ENCODE data around the gene DIAPH2.
A peak's percentile ranks its signal among the peaks of the same experiment; 100 is the strongest.

DNA sequence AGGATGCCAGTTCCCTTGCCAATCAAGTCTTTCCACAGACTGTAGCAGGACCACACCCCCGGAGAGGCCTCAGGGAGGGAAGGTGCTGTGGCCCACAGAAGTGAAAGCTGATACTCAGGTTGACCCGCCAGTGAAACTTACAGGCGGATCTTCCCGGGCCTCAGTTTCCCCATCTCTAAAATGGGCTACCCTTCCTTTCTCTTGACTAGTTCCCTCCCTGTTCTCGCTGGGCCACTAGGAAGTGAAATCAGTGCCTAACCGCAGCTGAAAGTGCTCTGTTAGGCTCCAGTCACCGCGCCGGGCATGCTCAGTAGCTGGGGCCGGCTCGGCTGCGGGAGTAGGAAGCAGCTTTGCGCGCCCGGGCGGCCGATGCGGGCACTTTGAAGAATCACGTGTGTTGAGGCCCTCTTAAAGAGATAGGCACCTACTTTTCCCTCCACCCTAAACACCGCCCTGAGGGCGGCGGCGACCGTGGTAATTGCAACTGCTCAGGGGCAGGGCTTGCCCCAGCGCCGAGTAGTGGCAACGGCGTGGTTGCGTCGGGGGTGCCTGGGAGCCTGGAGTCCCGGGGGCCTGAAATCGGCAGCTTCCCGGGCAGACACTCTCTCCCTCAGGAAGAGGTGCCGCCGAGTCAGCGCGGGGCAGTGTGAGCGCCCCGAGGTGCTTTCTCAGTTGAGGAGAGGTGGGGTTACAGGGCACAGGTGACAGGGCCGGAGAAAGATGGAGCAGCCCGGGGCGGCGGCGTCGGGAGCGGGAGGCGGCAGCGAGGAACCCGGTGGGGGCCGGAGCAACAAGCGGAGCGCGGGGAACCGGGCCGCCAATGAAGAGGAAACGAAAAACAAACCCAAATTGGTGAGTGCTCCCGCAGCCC is at the start of gene DIAPH2:
- no peak for TF ChIP-seq POLR2A (IDR thresholded peaks at IDR 0.05; ENCODE audit: borderline replicate concordance, extremely low read depth, insufficient read depth, insufficient read length)
- TF ChIP-seq, protein P1, sequence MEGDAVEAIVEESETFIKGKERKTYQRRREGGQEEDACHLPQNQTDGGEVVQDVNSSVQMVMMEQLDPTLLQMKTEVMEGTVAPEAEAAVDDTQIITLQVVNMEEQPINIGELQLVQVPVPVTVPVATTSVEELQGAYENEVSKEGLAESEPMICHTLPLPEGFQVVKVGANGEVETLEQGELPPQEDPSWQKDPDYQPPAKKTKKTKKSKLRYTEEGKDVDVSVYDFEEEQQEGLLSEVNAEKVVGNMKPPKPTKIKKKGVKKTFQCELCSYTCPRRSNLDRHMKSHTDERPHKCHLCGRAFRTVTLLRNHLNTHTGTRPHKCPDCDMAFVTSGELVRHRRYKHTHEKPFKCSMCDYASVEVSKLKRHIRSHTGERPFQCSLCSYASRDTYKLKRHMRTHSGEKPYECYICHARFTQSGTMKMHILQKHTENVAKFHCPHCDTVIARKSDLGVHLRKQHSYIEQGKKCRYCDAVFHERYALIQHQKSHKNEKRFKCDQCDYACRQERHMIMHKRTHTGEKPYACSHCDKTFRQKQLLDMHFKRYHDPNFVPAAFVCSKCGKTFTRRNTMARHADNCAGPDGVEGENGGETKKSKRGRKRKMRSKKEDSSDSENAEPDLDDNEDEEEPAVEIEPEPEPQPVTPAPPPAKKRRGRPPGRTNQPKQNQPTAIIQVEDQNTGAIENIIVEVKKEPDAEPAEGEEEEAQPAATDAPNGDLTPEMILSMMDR (IDR thresholded peaks at IDR 0.05 in 2 of 3, conservative IDR thresholded peaks at IDR 0.05 in 1 of 3; ENCODE audit: borderline replicate concordance in 1 of 3, insufficient read depth in 1 of 3, low read depth in 2 of 3, low read length in 2 of 3) = no peak
- no peak for TF ChIP-seq CEBPB (IDR thresholded peaks at IDR 0.05; ENCODE audit: low read depth)
- TF ChIP-seq EZH2 (IDR thresholded peaks at IDR 0.05) = no peak
- no peak for TF ChIP-seq EZH2phosphoT487 (IDR thresholded peaks at IDR 0.05; ENCODE audit: borderline replicate concordance)
- no peak for TF ChIP-seq RAD21 (IDR thresholded peaks at IDR 0.05; ENCODE audit: low read depth)
- TF ChIP-seq, protein P2, sequence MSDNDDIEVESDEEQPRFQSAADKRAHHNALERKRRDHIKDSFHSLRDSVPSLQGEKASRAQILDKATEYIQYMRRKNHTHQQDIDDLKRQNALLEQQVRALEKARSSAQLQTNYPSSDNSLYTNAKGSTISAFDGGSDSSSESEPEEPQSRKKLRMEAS (IDR thresholded peaks at IDR 0.05) = peak; percentile 61

Data from HCT116 (cell line).